Skin epidermis (tissue), 12 donors: ENCODE results near the gene SERINC3.

Experiments used
- H3K27ac ChIP-seq, 21 experiments: fragments of 200-600 bp; sonication (generic) in 11 of 21; one replicate each; pipeline ENCODE4 v1.5.0; 2020; ENCODE audit warnings: mild to moderate bottlenecking in 3 of 21, inconsistent platforms in 2 of 21, moderate library complexity in 2 of 21
- H3K4me3 ChIP-seq, 7 experiments: fragments of 200-600 bp; sonication (generic) in 2 of 7; one replicate each; pipeline ENCODE4 v1.5.0; 2020; ENCODE audit warnings: inconsistent platforms in 2 of 7, mild to moderate bottlenecking in 2 of 7, moderate library complexity in 1 of 7

SERINC3 gene

GRCh38 chr20:44536175-44536574 lies 14.3 kb upstream of the SERINC3 start:
- Histone ChIP-seq H3K27ac (no peak overlapping the region), H3K4me3 (no peak overlapping the region)

GRCh38 chr20:44533928-44534327 lies 12.1 kb upstream of the SERINC3 start:
- Histone ChIP-seq H3K27ac (no peak overlapping the region), H3K4me3 (no peak overlapping the region)

GRCh38 chr20:44532981-44533331 lies 11.1 kb upstream of the SERINC3 start:
- Histone ChIP-seq H3K27ac (peak overlapping the region in 7 of 21 experiments; percentile 6 to 82 (median 80)), H3K4me3 (peak overlapping the region in 1 of 7 experiments; percentile 83)

GRCh38 chr20:44532259-44532980 lies 10.6 kb upstream of the SERINC3 start:
- Histone ChIP-seq H3K27ac (peak overlapping the region in 18 of 21 experiments; percentile 38 to 86 (median 78)), H3K4me3 (peak overlapping the region; percentile 53 to 83 (median 69))

GRCh38 chr20:44528309-44528708 lies 6.4 kb upstream of the SERINC3 start:
- H3K27ac ChIP-seq = no peak overlapping the region
- H3K4me3 ChIP-seq = no peak overlapping the region

GRCh38 chr20:44527716-44528199 lies 5.9 kb upstream of the SERINC3 start:
- H3K27ac ChIP-seq = no peak overlapping the region

GRCh38 chr20:44526129-44526528 lies 4.3 kb upstream of the SERINC3 start:
- no peak overlapping the region for H3K27ac ChIP-seq
- no peak overlapping the region for H3K4me3 ChIP-seq

More at GRCh38 chr20:44527716-44528199, 5.9 kb upstream of the SERINC3 start:
- H3K4me3 ChIP-seq = no peak overlapping the region

- Histone ChIP-seq H3K27ac (no peak overlapping the region), H3K4me3 (no peak overlapping the region)
These were observed 1.9 kb upstream of the SERINC3 start for GRCh38 chr20:44523746-44524145.

- Histone ChIP-seq H3K27ac (peak overlapping the region in 5 of 21 experiments; percentile 37 to 99 (median 97)), H3K4me3 (no peak overlapping the region)
These were observed 971 bp upstream of the SERINC3 start for GRCh38 chr20:44522841-44523240.

GRCh38 chr20:44520881-44521280 lies 989 bp downstream of the SERINC3 start:
- Histone ChIP-seq H3K27ac (peak overlapping the region in 18 of 21 experiments; percentile 91 to 100 (median 98)), H3K4me3 (peak overlapping the region; percentile 77 to 100 (median 94))

GRCh38 chr20:44518248-44518647 lies 3.6 kb downstream of the SERINC3 start:
- Histone ChIP-seq H3K4me3 (no peak overlapping the region), H3K27ac (peak overlapping the region in 3 of 21 experiments; percentile 34 to 53 (median 38))

- no peak overlapping the region for H3K4me3 ChIP-seq
These were observed 4.4 kb downstream of the SERINC3 start for GRCh38 chr20:44517454-44517853.

GRCh38 chr20:44516491-44516890 lies 5.4 kb downstream of the SERINC3 start:
- Histone ChIP-seq H3K4me3 (no peak overlapping the region), H3K27ac (peak overlapping the region in 4 of 21 experiments; percentile 23 to 32 (median 28))

More at GRCh38 chr20:44517454-44517853, 4.4 kb downstream of the SERINC3 start:
- H3K27ac ChIP-seq = peak overlapping the region in 2 of 21 experiments; percentile 12 to 53

GRCh38 chr20:44513871-44514270 lies 8.0 kb downstream of the SERINC3 start:
- Histone ChIP-seq H3K27ac (no peak overlapping the region), H3K4me3 (no peak overlapping the region)

GRCh38 chr20:44509762-44510161 lies 12.1 kb downstream of the SERINC3 start:
- Histone ChIP-seq H3K4me3 (no peak overlapping the region), H3K27ac (no peak overlapping the region)

- no peak overlapping the region for H3K27ac ChIP-seq
- no peak overlapping the region for H3K4me3 ChIP-seq
These were observed 17.2 kb downstream of the SERINC3 start for GRCh38 chr20:44504402-44505307.

- no peak overlapping the region for H3K4me3 ChIP-seq
- no peak overlapping the region for H3K27ac ChIP-seq
These were observed 18.9 kb downstream of the SERINC3 start for GRCh38 chr20:44502968-44503367.

GRCh38 chr20:44501448-44501847 lies 20.4 kb downstream of the SERINC3 start:
- Histone ChIP-seq H3K27ac (no peak overlapping the region), H3K4me3 (no peak overlapping the region)

- H3K4me3 ChIP-seq = no peak overlapping the region
- H3K27ac ChIP-seq = no peak overlapping the region
These were observed 21.6 kb downstream of the SERINC3 start for GRCh38 chr20:44500221-44500620.

- Histone ChIP-seq H3K27ac (peak overlapping the region in 6 of 21 experiments; percentile 20 to 71 (median 48)), H3K4me3 (no peak overlapping the region)
These were observed 24.1 kb downstream of the SERINC3 start for GRCh38 chr20:44497761-44498160.
